Hematopoietic multipotent progenitor cell (in vitro differentiated cells): ENCODE data around the gene SAT2. TPM values are rescaled to one million over a fixed set of nuclear protein-coding genes. Genes with fewer than 3 reads are reported as not detected.
A peak's percentile ranks its signal among the peaks of the same experiment; 100 is the strongest.

Source experiments
- DNase-seq, 3 donors: peaks; one replicate each; pipeline ENCODE4 v3.0.0-alpha.2; 2011 to 2015; ENCODE audit warnings: low read depth in 2 of 3, low spot score in 2 of 3
- total RNA-seq: library from RNA; depleted of rRNA; stranded (reverse); fragments of >200 nt; gene quantifications from one replicate; pipeline ENCODE4 v1.2.3, GENCODE V29; 2012

Gene SAT2
- total RNA-seq, 1 donor = 14.0 TPM

GRCh38 chr17:7593296-7593695 is 34.3 kb downstream of the SAT2 start:
- no peak for DNase-seq

- no peak for DNase-seq
Observed at GRCh38 chr17:7592422-7593021, 35.1 kb downstream of the SAT2 start.

GRCh38 chr17:7591596-7591995 is 36.0 kb downstream of the SAT2 start:
- no peak for DNase-seq

- DNase-seq = no peak
Observed at GRCh38 chr17:7590743-7591142, 36.9 kb downstream of the SAT2 start.

GRCh38 chr17:7589891-7590691 is 37.5 kb downstream of the SAT2 start, which contains the start of gene SOX15:
SOX15 (minus strand) TSS chr17:7590094; CDS start chr17:7589676, 418 bp downstream.
- no peak for DNase-seq

- DNase-seq = peak in 2 of 3 donors; percentile 81 to 83
Observed at GRCh38 chr17:7589204-7589868, 38.3 kb downstream of the SAT2 start.

GRCh38 chr17:7588553-7589203 is 38.9 kb downstream of the SAT2 start:
- DNase-seq = no peak

- DNase-seq = no peak
Observed at GRCh38 chr17:7587420-7588151, 40.0 kb downstream of the SAT2 start.

GRCh38 chr17:7586673-7587419 is 40.8 kb downstream of the SAT2 start:
- no peak for DNase-seq

- DNase-seq = peak; percentile 90 to 97 (median 95)
Observed at GRCh38 chr17:7583253-7584109, 44.1 kb downstream of the SAT2 start, which contains the start of gene MPDU1. MPDU1 (plus strand) TSS chr17:7583852; CDS start chr17:7583863, 11 bp downstream.

- DNase-seq = no peak
Observed at GRCh38 chr17:7582396-7583252, 45.0 kb downstream of the SAT2 start.

- DNase-seq = no peak
Observed at GRCh38 chr17:7580604-7581575, 46.7 kb downstream of the SAT2 start.

- peak in 1 of 3 donors; percentile 43 for DNase-seq
Observed at GRCh38 chr17:7579834-7580603, 47.6 kb downstream of the SAT2 start.

GRCh38 chr17:7579001-7579833 is 48.4 kb downstream of the SAT2 start, which contains the start of gene CD68:
CD68 (plus strand) TSS chr17:7579638; CDS start chr17:7579678, 40 bp downstream.
- peak in 2 of 3 donors; percentile 80 to 82 for DNase-seq
